Transverse colon (tissue), 4 donors: ENCODE measurements around the gene PDE6A. TPM values are rescaled to one million over a fixed set of nuclear protein-coding genes. Genes with fewer than 3 reads are reported as not detected.

ENCODE experiments used
- DNase-seq: peaks from one replicate; pipeline ENCODE4 v3.0.0-alpha.2; 2019
- H3K27ac ChIP-seq, 4 donors: fragments of 200-600 bp; sonication (generic); 2 replicates each; pipeline ENCODE4 v1.5.1; 2016 to 2018; ENCODE audit warnings: inconsistent platforms in 4 of 4
- H3K27me3 ChIP-seq: fragments of 200-600 bp; sonication (generic); 2 replicates; pipeline ENCODE4 v1.5.1; 2017; ENCODE audit warnings: inconsistent platforms
- H3K36me3 ChIP-seq, 4 donors: fragments of 200-600 bp; sonication (generic); 2 replicates each; pipeline ENCODE4 v1.5.1; 2017 to 2019; ENCODE audit warnings: inconsistent platforms in 4 of 4
- H3K4me1 ChIP-seq, 4 donors: fragments of 200-600 bp; sonication (generic); 2 replicates each; pipeline ENCODE4 v1.5.1; 2017 to 2020; ENCODE audit warnings: inconsistent platforms in 4 of 4
- H3K4me3 ChIP-seq, 4 donors: fragments of 200-600 bp; sonication (generic); 1 replicate in 1 of 4; 2 replicates in 3 of 4; pipeline versions ENCODE4 v1.5.1 to v1.6.1; 2017 to 2019; ENCODE audit warnings: inconsistent platforms in 4 of 4
- H3K9me3 ChIP-seq, 2 donors: fragments of 200-600 bp; sonication (generic); 2 replicates each; pipeline ENCODE4 v1.5.1; 2017 to 2019; ENCODE audit warnings: inconsistent platforms in 2 of 2
- EP300 ChIP-seq: sonication (generic); formaldehyde crosslinking; IDR thresholded peaks from one replicate; pipeline ENCODE4 v1.6.1; 2017; ENCODE audit warnings: antibody characterized with exemption, low read depth
- POLR2A ChIP-seq: fragments of 450-650 bp; IDR thresholded peaks from one replicate; pipeline ENCODE4 v1.6.1; 2016; ENCODE audit warnings: antibody characterized with exemption, mild to moderate bottlenecking, moderate library complexity
- POLR2AphosphoS5 ChIP-seq, 3 donors: sonication (generic); formaldehyde crosslinking; IDR thresholded peaks; one replicate each; pipeline ENCODE4 v1.6.1; 2016; ENCODE audit warnings: antibody characterized with exemption in 3 of 3
- WGBS, 2 donors: methylation state at CpG; one replicate each; pipeline ENCODE4 v1.1.5; 2018; ENCODE audit warnings: low coverage in 1 of 2; 5-methylcytosine and 5-hydroxymethylcytosine counted together
- in situ Hi-C, 4 donors: fragments of 200-750 bp; cut with MboI; loops; one replicate each; pipeline versions ENCODE4 v1.15.0 to v1.15.1; 2017; ENCODE audit warnings: low sequenced_read_pairs in 3 of 4, low pct_ligation_motif_present in 1 of 4, low pct_unique_long_range_greater_than_20kb in 1 of 4
- intact Hi-C: fragments of 100-400 bp; cut with DNase I; formaldehyde crosslinking; loops from one replicate; pipeline ENCODE4 v1.15.1; 2023; ENCODE audit warnings: low total_unique reads
- total RNA-seq, 4 donors: library from RNA; depleted of rRNA; stranded (reverse); fragments of >200 nt; gene quantifications; one replicate each; pipeline ENCODE4 v1.1.0, GENCODE V29; 2016
- TF ChIP-seq, protein P1 (sequence below), 5 experiments: fragments of 200-600 bp in 3 of 5; fragments of 450-650 bp in 2 of 5; sonication (generic) in 3 of 5; IDR thresholded peaks; 1 replicate in 2 of 5; 2 replicates in 3 of 5; pipeline ENCODE4 v1.5.1; 2016 to 2017; ENCODE audit warnings: antibody characterized with exemption in 5 of 5, inconsistent platforms in 3 of 5, mild to moderate bottlenecking in 2 of 5, moderate library complexity in 1 of 5

PDE6A gene
- total RNA-seq, 4 donors from 2014 or later: 1.2 to 6.5 (median 3.5) TPM

DNA sequence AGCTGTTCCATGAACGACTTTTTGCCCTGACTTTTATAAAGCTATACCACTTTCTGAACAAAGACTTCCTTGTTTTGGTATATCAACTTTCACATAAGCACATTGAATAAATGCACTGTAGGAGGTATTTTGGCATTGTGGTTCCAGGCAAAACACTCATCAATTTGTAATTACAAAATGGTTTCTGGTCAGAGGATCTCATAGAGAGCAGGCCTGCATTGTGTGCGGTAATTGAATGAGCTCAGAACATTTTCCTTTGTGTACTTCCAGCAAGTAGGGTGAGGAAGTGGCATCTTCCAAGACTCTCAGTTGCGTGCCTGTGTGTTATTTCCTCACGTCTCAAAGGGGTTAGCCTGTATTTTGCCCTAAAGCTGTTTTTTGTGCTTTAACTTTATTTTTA lies 89.2 kb downstream of the PDE6A start:
- WGBS, 2 donors: 48 to 62% methylated on average over 4 of the region's 4 CpGs
- H3K36me3 ChIP-seq: no peaks in the 10 kb centered on the region
- no peak for DNase-seq
- H3K4me1 ChIP-seq: peaks cover 26 to 56% (median 31%) of the 10 kb centered on the region in 4 donors
- intact Hi-C loops (no loop called here), in situ Hi-C loops (loop anchor here in 2 of 4 donors (10.0 to 25.0 kb wide), 3 partner anchors 107 to 221 kb away; partner anchors contain the start of gene SLC26A2 (in 2 of the 2))
- H3K27me3 ChIP-seq: no peaks in the 10 kb centered on the region
- H3K4me3 ChIP-seq: no peak overlapping the region
- peak overlapping the region; percentile 48 to 85 (median 78) for H3K27ac ChIP-seq
- TF ChIP-seq POLR2AphosphoS5 (IDR thresholded peaks at IDR 0.05): peak in 1 of 3 donors; percentile 22
- TF ChIP-seq, protein P1, sequence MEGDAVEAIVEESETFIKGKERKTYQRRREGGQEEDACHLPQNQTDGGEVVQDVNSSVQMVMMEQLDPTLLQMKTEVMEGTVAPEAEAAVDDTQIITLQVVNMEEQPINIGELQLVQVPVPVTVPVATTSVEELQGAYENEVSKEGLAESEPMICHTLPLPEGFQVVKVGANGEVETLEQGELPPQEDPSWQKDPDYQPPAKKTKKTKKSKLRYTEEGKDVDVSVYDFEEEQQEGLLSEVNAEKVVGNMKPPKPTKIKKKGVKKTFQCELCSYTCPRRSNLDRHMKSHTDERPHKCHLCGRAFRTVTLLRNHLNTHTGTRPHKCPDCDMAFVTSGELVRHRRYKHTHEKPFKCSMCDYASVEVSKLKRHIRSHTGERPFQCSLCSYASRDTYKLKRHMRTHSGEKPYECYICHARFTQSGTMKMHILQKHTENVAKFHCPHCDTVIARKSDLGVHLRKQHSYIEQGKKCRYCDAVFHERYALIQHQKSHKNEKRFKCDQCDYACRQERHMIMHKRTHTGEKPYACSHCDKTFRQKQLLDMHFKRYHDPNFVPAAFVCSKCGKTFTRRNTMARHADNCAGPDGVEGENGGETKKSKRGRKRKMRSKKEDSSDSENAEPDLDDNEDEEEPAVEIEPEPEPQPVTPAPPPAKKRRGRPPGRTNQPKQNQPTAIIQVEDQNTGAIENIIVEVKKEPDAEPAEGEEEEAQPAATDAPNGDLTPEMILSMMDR (IDR thresholded peaks at IDR 0.05): no peak
- TF ChIP-seq POLR2A: no peak
- no peaks in the 10 kb centered on the region for H3K9me3 ChIP-seq

DNA sequence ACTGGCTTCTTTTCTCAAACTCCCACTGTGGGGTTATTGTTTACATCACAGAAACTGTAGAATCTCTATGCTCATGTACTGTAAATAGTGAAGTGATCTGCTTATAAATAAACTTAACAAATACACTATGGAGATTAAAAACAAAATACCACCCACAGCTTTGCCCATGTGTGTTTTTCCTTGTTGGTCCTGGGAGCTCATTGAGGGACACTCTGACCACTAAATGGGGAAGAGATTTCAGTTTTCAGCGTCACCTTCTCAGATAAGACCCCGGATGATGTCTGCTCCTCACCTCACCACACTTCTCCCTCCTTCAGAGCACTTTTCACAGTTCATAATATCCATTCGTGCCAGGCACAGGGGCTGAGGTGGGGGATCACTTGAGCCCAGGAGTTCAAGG lies 89.7 kb downstream of the PDE6A start:
- Histone ChIP-seq H3K27ac (peak overlapping the region; percentile 48 to 85 (median 78)), H3K4me1 (peaks cover 27 to 61% (median 34%) of the 10 kb centered on the region in 4 donors), H3K27me3 (no peaks in the 10 kb centered on the region), H3K9me3 (no peaks in the 10 kb centered on the region), H3K36me3 (no peaks in the 10 kb centered on the region), H3K4me3 (no peak overlapping the region)
- in situ Hi-C loops: loop anchor here in 2 of 4 donors (10.0 to 25.0 kb wide), 3 partner anchors 107 to 220 kb away; partner anchors contain the start of gene SLC26A2 (in 2 of the 2)
- WGBS, 2 donors: 52 to 79% methylated on average over 3 of the region's 3 CpGs
- intact Hi-C loops: loop anchor here (5.0 kb wide), 1 partner anchor 218 kb away; no protein-coding TSS in a partner anchor
- TF ChIP-seq, protein P1 (IDR thresholded peaks at IDR 0.05): no peak
- TF ChIP-seq POLR2AphosphoS5 (IDR thresholded peaks at IDR 0.05) (no peak), POLR2A (no peak), EP300 (no peak)
- DNase-seq: no peak

DNA sequence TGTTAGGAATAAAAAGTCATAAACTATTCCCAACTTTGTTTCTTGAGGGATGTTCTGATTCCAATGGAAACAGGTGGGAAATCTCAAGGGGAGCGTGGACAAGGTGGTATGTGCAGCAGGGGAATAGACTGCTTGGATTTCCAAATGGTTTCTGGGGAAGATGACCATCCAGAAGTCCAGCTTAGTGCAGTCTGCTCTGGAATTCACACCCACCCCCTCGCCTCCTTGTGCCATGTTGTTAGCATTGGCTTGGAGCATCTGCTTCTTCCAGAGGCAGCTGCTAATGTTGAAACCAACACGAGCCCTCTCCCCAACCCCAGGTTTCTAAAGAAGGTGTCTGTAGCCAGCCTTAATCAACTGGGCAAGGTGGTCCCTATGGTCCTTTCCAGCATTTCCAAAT lies 90.9 kb downstream of the PDE6A start:
- 81 to 100% methylated on average over 1 to 3 of the region's 3 CpGs for whole genome bisulfite sequencing, 2 donors
- H3K4me3 ChIP-seq: no peak overlapping the region
- in situ Hi-C loops: loop anchor here in 2 of 4 donors (10.0 to 25.0 kb wide), 3 partner anchors 109 to 219 kb away; partner anchors contain the start of gene SLC26A2 (in 2 of the 2)
- peaks cover 27 to 68% (median 40%) of the 10 kb centered on the region in 4 donors for H3K4me1 ChIP-seq
- peaks cover 0 to 1% (median 0%) of the 10 kb centered on the region in 4 donors for H3K36me3 ChIP-seq
- H3K27ac ChIP-seq: peak overlapping the region in 1 of 4 donors; percentile 7
- no peaks in the 10 kb centered on the region for H3K27me3 ChIP-seq
- intact Hi-C loops: loop anchor here (5.0 kb wide), 1 partner anchor 216 kb away; no protein-coding TSS in a partner anchor
- no peaks in the 10 kb centered on the region for H3K9me3 ChIP-seq
- no peak for DNase-seq
- TF ChIP-seq POLR2A (no peak), POLR2AphosphoS5 (IDR thresholded peaks at IDR 0.05) (no peak), EP300 (no peak)
- TF ChIP-seq, protein P1 (IDR thresholded peaks at IDR 0.05): no peak

DNA sequence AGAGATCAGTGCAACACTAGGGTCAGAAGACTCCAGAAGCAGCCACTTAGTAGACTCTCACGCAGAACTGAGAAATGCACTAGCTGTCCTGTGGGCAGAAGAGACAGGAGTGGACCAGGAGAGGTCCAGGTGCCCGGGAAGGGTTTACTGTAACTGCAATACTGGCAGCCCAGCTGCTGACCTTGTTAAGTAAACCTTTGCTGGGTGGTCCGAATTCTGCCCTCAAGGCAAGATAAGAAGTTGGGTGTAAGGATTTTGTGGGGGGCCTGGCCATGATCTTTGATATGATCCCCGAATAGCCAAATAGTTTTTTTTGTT lies 91.3 kb downstream of the PDE6A start:
- WGBS, 2 donors: 29 to 76% methylated on average over 1 to 4 of the region's 4 CpGs
- peaks cover 27 to 66% (median 40%) of the 10 kb centered on the region in 4 donors for H3K4me1 ChIP-seq
- H3K27ac ChIP-seq: peak overlapping the region; percentile 7 to 56 (median 30)
- no peak for TF ChIP-seq POLR2A
- TF ChIP-seq, protein P1 (IDR thresholded peaks at IDR 0.05): peak in 2 of 5 experiments; percentile 11 to 24
- TF ChIP-seq EP300: no peak
- no peaks in the 10 kb centered on the region for H3K27me3 ChIP-seq
- DNase-seq: no peak
- in situ Hi-C loops (loop anchor here in 2 of 4 donors (10.0 to 25.0 kb wide), 3 partner anchors 109 to 218 kb away; partner anchors contain the start of gene SLC26A2 (in 2 of the 2)), intact Hi-C loops (loop anchor here (5.0 kb wide), 1 partner anchor 216 kb away; no protein-coding TSS in a partner anchor)
- H3K9me3 ChIP-seq: no peaks in the 10 kb centered on the region
- peaks cover 0 to 5% (median 0%) of the 10 kb centered on the region in 4 donors for H3K36me3 ChIP-seq
- no peak overlapping the region for H3K4me3 ChIP-seq
